MM.1S (cell line): ENCODE data around the gene PRMT1.

ENCODE experiments used
- DNase-seq: peaks from one replicate; pipeline ENCODE4 v3.0.0-alpha.2; 2015
- H2AFZ ChIP-seq: fragments of 300-600 bp; sonication (generic); 2 replicates; pipeline ENCODE4 v1.6.0; 2016; ENCODE audit warnings: antibody characterized with exemption, low read length
- H3F3A ChIP-seq: fragments of 300-600 bp; sonication (generic); 2 replicates; pipeline ENCODE4 v1.6.1; 2016; ENCODE audit warnings: mild to moderate bottlenecking, antibody characterized with exemption, low read length, moderate library complexity, mixed read lengths; ENCODE audit not compliant: insufficient read depth
- H3K27ac ChIP-seq: fragments of 300-600 bp; sonication (generic); 2 replicates; pipeline ENCODE4 v1.5.1; 2016; ENCODE audit warnings: mild to moderate bottlenecking, low read length
- H3K27me3 ChIP-seq: fragments of 300-600 bp; sonication (generic); replicated peaks from 2 replicates; pipeline ENCODE4 v1.6.0; 2016; ENCODE audit warnings: low read length; ENCODE audit not compliant: insufficient read depth
- H3K36me3 ChIP-seq: fragments of 300-600 bp; sonication (generic); replicated peaks from 2 replicates; pipeline ENCODE4 v1.6.1; 2016; ENCODE audit warnings: mild to moderate bottlenecking, low read length, mixed read lengths; ENCODE audit not compliant: insufficient read depth
- H3K4me1 ChIP-seq: fragments of 300-600 bp; sonication (generic); 2 replicates; pipeline ENCODE4 v1.6.1; 2016; ENCODE audit warnings: low read length, mixed read lengths
- H3K4me2 ChIP-seq: fragments of 300-600 bp; sonication (generic); 2 replicates; pipeline ENCODE4 v1.6.0; 2016; ENCODE audit warnings: low read depth, low read length
- H3K4me3 ChIP-seq: fragments of 300-600 bp; sonication (generic); 2 replicates; pipeline ENCODE4 v1.5.1; 2016; ENCODE audit warnings: low read length, mixed read lengths
- H3K79me2 ChIP-seq: fragments of 300-600 bp; sonication (generic); 2 replicates; pipeline ENCODE4 v1.6.1; 2016; ENCODE audit warnings: mixed run types, low read length, mixed read lengths
- H3K9ac ChIP-seq: fragments of 300-600 bp; sonication (generic); 2 replicates; pipeline ENCODE4 v1.6.1; 2016; ENCODE audit warnings: low read length, mixed read lengths
- H3K9me2 ChIP-seq: fragments of 300-600 bp; sonication (generic); replicated peaks from 2 replicates; pipeline ENCODE4 v1.6.1; 2016; ENCODE audit warnings: mild to moderate bottlenecking, low read length, mixed read lengths; ENCODE audit not compliant: insufficient read depth
- H3K9me3 ChIP-seq: fragments of 300-600 bp; sonication (generic); replicated peaks from 2 replicates; pipeline ENCODE4 v1.6.1; 2016; ENCODE audit warnings: mild to moderate bottlenecking, low read length, mixed read lengths; ENCODE audit not compliant: insufficient read depth
- H4K20me1 ChIP-seq: fragments of 300-600 bp; sonication (generic); 2 replicates; pipeline ENCODE4 v1.6.1; 2016; ENCODE audit warnings: mild to moderate bottlenecking, low read length, moderate library complexity, mixed read lengths; ENCODE audit not compliant: insufficient read depth
- CTCF ChIP-seq: fragments of 300-600 bp; sonication (generic); IDR thresholded peaks from 2 replicates; pipeline ENCODE4 v1.5.1; 2016; ENCODE audit warnings: antibody characterized with exemption, low read length, mixed read lengths
- EZH2 ChIP-seq: fragments of 300-600 bp; sonication (generic); optimal IDR thresholded peaks from 2 replicates; pipeline ENCODE3; 2017; ENCODE audit warnings: low read depth, mild to moderate bottlenecking, antibody characterized with exemption, low read length, mixed read lengths
- EZH2phosphoT487 ChIP-seq: fragments of 300-600 bp; sonication (generic); IDR thresholded peaks from 2 replicates; pipeline ENCODE4 v1.6.1; 2018; ENCODE audit warnings: antibody characterized with exemption, low read length

PRMT1 gene

DNA sequence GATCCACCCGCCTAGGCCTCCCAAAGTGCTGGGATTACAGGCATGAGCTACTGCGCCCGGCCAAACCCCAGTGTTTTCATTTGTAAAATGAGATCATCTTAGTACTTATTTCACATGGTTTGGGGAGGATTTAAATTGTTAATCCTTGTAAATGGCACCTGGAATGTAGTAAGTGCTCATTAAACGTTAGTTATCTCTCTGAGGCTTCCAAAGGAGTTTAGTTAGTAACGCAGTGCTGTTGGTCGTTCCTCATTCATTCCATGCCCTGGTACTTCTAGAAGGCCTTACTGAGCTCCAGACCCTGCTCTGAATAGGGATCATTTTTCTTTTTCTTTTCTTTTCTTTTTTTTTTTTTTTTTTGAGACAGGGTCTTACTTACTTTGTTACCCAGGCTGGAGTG lies 19.0 kb downstream of the PRMT1 start:
- no peak overlapping the region for H3K9ac ChIP-seq
- no peaks in the 10 kb centered on the region for H4K20me1 ChIP-seq
- no peaks in the 10 kb centered on the region for H3K9me3 ChIP-seq
- peaks cover 18% of the 10 kb centered on the region for H3K27me3 ChIP-seq
- no peak overlapping the region for H3K4me3 ChIP-seq
- TF ChIP-seq EZH2 (no peak), EZH2phosphoT487 (no peak), CTCF (no peak)
- H3K79me2 ChIP-seq = no peaks in the 10 kb centered on the region
- H3K36me3 ChIP-seq = no peaks in the 10 kb centered on the region
- no peaks in the 10 kb centered on the region for H3K4me1 ChIP-seq
- H3K9me2 ChIP-seq = no peaks in the 10 kb centered on the region
- H3K27ac ChIP-seq = no peak overlapping the region
- no peaks in the 10 kb centered on the region for H3F3A ChIP-seq
- no peak for DNase-seq
- H3K4me2 ChIP-seq = no peak overlapping the region
- no peak overlapping the region for H2AFZ ChIP-seq

- no peak overlapping the region for H2AFZ ChIP-seq
- TF ChIP-seq EZH2phosphoT487 = no peak
- TF ChIP-seq CTCF = no peak
- TF ChIP-seq EZH2 = no peak
- H3K9me3 ChIP-seq = no peaks in the 10 kb centered on the region
- DNase-seq = no peak
- no peak overlapping the region for H3K4me2 ChIP-seq
- H3K9ac ChIP-seq = no peak overlapping the region
- no peaks in the 10 kb centered on the region for H3K9me2 ChIP-seq
- no peaks in the 10 kb centered on the region for H3K4me1 ChIP-seq
- peaks cover 16% of the 10 kb centered on the region for H3K27me3 ChIP-seq
- no peak overlapping the region for H3K4me3 ChIP-seq
- H3K79me2 ChIP-seq = no peaks in the 10 kb centered on the region
- H3F3A ChIP-seq = no peaks in the 10 kb centered on the region
- no peak overlapping the region for H3K27ac ChIP-seq
- H3K36me3 ChIP-seq = no peaks in the 10 kb centered on the region
- no peaks in the 10 kb centered on the region for H4K20me1 ChIP-seq
Measured at GRCh38 chr19:49696865-49697264, 19.8 kb downstream of the PRMT1 start.

DNA sequence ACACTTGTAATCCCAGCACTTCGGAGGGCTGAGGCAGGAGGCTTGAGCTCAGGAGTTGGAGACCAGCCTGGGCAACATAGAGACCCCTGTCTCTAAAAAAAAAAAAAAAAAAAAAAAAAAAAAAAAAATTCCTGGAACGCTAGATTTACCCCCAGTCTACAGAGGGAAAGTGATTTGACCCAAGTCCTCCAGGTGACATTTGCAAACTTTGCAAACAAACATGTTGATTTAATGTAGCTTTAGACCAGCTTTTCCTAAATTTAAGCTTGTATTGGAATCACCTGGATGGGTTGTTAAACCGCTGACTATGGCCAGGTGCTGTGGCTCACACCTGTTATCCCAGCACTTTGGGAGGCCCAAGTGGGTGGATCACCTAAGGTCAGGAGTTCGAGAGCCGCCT lies 22.3 kb downstream of the PRMT1 start:
- no peak overlapping the region for H2AFZ ChIP-seq
- H4K20me1 ChIP-seq = no peaks in the 10 kb centered on the region
- H3K79me2 ChIP-seq = no peaks in the 10 kb centered on the region
- TF ChIP-seq EZH2phosphoT487 (no peak), EZH2 (no peak), CTCF (no peak)
- H3K4me1 ChIP-seq = no peaks in the 10 kb centered on the region
- no peak for DNase-seq
- H3K4me3 ChIP-seq = no peak overlapping the region
- no peak overlapping the region for H3K9ac ChIP-seq
- H3K36me3 ChIP-seq = no peaks in the 10 kb centered on the region
- H3K9me3 ChIP-seq = no peaks in the 10 kb centered on the region
- no peak overlapping the region for H3K27ac ChIP-seq
- H3K4me2 ChIP-seq = no peak overlapping the region
- peaks cover 24% of the 10 kb centered on the region for H3K27me3 ChIP-seq
- no peaks in the 10 kb centered on the region for H3F3A ChIP-seq
- H3K9me2 ChIP-seq = no peaks in the 10 kb centered on the region

- no peak overlapping the region for H3K27ac ChIP-seq
- no peak overlapping the region for H3K4me3 ChIP-seq
- DNase-seq = no peak
- H2AFZ ChIP-seq = no peak overlapping the region
- no peaks in the 10 kb centered on the region for H3K36me3 ChIP-seq
- no peak overlapping the region for H3K4me2 ChIP-seq
- no peak overlapping the region for H3K9ac ChIP-seq
- no peaks in the 10 kb centered on the region for H3K4me1 ChIP-seq
- peaks cover 36% of the 10 kb centered on the region for H3K27me3 ChIP-seq
- TF ChIP-seq EZH2 = no peak
- TF ChIP-seq CTCF = no peak
- TF ChIP-seq EZH2phosphoT487 = no peak
- no peaks in the 10 kb centered on the region for H3F3A ChIP-seq
- H3K9me2 ChIP-seq = no peaks in the 10 kb centered on the region
- H3K9me3 ChIP-seq = no peaks in the 10 kb centered on the region
- no peaks in the 10 kb centered on the region for H3K79me2 ChIP-seq
- no peaks in the 10 kb centered on the region for H4K20me1 ChIP-seq
Measured at GRCh38 chr19:49700563-49700962, 23.5 kb downstream of the PRMT1 start.
